ENCODE measurements around the gene FFAR1.

FFAR1 gene

DNA sequence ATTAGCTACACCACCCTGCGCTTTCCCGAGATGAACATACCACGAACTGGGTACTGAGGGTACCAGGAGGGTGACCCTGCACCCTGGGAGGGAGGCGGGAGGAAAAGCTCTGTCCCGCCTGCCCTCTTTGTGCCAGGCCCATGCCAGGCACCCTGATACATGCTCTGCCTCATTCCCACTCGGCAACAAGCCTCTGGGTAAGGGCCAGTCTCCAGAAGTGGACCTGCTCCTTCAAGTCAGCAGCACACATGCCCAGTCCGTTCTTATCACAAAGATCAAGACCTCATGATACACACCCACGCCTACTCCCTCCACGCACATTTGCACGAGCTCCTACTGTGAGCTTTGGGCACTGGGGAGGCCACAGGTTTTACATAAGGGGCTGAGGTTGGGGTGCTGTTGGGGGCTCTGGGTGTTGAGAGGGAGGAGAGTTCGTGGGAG lies 2.0 kb upstream of the FFAR1 start:
- H3K27ac ChIP-seq, result no peak overlapping the region
- TF ChIP-seq ZFX (IDR thresholded peaks at IDR 0.05), result no peak

DNA sequence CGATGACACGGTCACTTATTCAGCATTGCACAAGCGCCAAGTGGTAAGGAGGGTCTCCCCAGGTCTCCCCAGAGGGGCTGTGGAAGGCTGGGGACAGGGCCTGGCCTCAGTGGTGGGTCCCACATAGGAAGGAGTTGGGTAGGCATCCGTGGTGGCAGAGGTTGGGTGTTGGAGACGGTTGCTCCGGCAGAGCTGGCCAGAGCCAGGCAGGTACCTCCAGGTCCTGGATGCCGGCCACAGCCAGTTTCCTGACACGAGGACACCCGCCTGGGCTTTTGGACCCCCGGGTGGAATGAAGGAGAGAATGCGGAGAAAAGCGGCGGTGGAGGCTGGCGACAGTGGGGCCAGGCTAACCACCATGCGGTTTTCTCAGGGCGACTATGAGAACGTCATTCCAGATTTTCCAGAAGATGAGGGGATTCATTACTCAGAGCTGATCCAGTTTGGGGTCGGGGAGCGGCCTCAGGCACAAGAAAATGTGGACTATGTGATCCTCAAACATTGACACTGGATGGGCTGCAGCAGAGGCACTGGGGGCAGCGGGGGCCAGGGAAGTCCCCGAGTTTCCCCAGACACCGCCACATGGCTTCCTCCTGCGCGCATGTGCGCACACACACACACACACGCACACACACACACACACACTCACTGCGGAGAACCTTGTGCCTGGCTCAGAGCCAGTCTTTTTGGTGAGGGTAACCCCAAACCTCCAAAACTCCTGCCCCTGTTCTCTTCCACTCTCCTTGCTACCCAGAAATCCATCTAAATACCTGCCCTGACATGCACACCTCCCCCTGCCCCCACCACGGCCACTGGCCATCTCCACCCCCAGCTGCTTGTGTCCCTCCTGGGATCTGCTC lies 1.3 kb upstream of the FFAR1 start:
- H3K27ac ChIP-seq, result no peak overlapping the region
- no peak for TF ChIP-seq ZFX (IDR thresholded peaks at IDR 0.05)

DNA sequence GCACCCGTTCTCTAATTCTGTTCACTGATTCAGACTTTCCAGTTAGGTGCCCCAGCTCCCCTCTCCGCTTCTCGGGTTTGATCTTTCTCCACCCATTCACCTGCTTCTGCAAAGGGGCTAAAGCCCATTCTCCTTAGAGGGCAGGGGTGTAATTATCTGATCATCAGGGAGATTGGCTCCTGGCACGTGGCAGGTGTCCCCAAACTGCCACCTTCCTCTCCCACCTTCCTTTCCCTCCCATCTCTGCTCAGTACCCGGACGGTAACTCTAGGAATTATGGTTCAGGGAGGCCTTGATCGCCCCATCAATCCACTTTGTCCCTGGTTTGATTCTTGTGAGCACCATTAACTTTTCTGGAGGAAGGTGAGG lies 212 bp downstream of the FFAR1 start:
- no peak overlapping the region for H3K27ac ChIP-seq

GRCh38 chr19:35348911-35349611 lies 1.4 kb downstream of the FFAR1 start:
- no peak overlapping the region for H3K27ac ChIP-seq
- TF ChIP-seq ZFX (IDR thresholded peaks at IDR 0.05), result no peak
- TF ChIP-seq CTCF (conservative IDR thresholded peaks at IDR 0.05), result no peak

More for the DNA sequence above, 212 bp downstream of the FFAR1 start:
- TF ChIP-seq CTCF (conservative IDR thresholded peaks at IDR 0.05) (no peak), ZFX (IDR thresholded peaks at IDR 0.05) (no peak)

GRCh38 chr19:35349614-35350521 lies 2.2 kb downstream of the FFAR1 start:
- TF ChIP-seq CTCF (conservative IDR thresholded peaks at IDR 0.05), result no peak
- TF ChIP-seq ZFX (IDR thresholded peaks at IDR 0.05), result no peak
- no peak overlapping the region for H3K27ac ChIP-seq

- H3K27ac ChIP-seq, result no peak overlapping the region
- no peak for TF ChIP-seq CTCF (conservative IDR thresholded peaks at IDR 0.05)
- TF ChIP-seq ZFX (IDR thresholded peaks at IDR 0.05), result no peak
Observed at GRCh38 chr19:35350591-35350990, 2.9 kb downstream of the FFAR1 start.

DNA sequence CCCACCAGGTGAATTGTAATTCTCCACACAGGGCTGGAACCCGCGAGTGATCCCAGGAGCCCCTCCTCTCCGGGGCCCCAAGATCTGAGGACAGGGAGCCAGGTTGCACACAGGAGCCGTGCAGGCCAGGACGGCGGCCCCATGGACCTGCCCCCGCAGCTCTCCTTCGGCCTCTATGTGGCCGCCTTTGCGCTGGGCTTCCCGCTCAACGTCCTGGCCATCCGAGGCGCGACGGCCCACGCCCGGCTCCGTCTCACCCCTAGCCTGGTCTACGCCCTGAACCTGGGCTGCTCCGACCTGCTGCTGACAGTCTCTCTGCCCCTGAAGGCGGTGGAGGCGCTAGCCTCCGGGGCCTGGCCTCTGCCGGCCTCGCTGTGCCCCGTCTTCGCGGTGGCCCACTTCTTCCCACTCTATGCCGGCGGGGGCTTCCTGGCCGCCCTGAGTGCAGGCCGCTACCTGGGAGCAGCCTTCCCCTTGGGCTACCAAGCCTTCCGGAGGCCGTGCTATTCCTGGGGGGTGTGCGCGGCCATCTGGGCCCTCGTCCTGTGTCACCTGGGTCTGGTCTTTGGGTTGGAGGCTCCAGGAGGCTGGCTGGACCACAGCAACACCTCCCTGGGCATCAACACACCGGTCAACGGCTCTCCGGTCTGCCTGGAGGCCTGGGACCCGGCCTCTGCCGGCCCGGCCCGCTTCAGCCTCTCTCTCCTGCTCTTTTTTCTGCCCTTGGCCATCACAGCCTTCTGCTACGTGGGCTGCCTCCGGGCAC lies 3.9 kb downstream of the FFAR1 start:
- no peak overlapping the region for H3K27ac ChIP-seq
- no peak for TF ChIP-seq CTCF (conservative IDR thresholded peaks at IDR 0.05)
- TF ChIP-seq ZFX (IDR thresholded peaks at IDR 0.05), result no peak

All from C4-2B (cell line).